Measurements from ENCODE around the gene DDAH1. TPM values are rescaled to one million over a fixed set of nuclear protein-coding genes. Genes with fewer than 3 reads are reported as not detected.

DDAH1 gene
- total RNA-seq, 4 donors from 2014 or later: 8.3 to 21.1 (median 13.3) TPM

DNA sequence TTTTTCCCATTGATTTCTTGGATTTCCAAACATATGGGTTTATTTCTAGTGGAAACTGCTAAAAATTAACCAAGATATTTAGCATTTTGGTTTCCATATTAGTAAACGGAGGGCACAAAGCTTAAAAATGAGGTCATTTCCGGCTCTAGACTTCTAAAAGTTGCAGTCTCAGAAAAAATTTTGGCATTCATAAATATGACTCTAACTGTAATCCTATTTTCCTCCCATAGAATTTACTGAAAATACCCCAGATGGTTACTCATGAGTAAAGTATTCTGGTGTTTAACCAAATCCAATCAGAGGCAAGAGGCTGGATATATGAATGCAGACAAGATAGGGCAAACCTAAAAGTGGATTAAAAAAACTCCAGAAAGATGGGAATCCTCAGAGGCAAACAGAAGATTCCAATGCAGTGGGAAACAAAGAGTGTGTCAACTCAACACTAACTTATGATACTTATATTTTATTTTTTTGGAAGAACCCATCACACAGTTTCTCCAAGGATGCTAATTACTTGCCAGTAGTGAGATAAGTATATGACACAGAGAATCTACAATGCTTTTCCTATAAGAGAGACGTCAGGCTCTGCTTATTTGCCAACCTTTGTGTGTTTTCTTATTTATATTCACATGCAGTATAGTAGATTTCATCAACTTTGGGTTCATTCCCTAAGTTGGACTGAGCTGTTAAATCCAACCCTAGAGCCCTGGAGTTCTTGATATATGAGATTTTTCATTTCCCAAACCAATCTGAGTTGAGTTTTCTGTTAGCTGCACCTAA, 98.4 kb downstream of the DDAH1 start:
- DNase-seq (ENCODE audit: low spot score in 2 of 2): no peak
- TF ChIP-seq POLR2A (IDR thresholded peaks at IDR 0.05): no peak
- WGBS, 2 donors: 38 to 46% methylated on average over 3 of the region's 3 CpGs
- intact Hi-C loops (cut with DNase I; ENCODE audit: low total_unique reads): no loop called here
- no peak overlapping the region for H3K4me3 ChIP-seq (ENCODE audit: low read depth, poor library complexity, severe bottlenecking)

DNA sequence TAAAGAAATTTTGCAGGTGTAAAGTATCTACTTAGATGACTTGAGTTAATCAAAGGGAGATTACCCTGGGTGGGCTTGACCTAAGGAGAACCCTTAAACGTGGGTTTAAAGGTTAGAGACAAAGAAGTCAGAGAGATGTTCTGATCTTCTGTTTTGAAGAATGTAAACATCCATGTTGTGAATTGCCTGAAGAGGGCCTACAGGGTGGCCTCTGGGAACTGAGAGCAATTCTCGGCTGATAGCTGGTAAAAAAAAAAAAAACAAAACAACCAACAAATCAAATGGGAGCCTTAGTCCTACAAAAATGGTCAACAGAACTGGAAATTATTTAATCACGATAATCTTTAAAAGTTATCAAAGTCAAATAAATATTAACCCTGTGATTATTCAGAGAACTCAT, 99.1 kb downstream of the DDAH1 start:
- WGBS, 2 donors: 84 to 90% methylated on average over 3 of the region's 3 CpGs
- no peak for TF ChIP-seq POLR2A (IDR thresholded peaks at IDR 0.05)
- no peak overlapping the region for H3K4me3 ChIP-seq (ENCODE audit: low read depth, poor library complexity, severe bottlenecking)
- intact Hi-C loops (cut with DNase I; ENCODE audit: low total_unique reads): no loop called here
- no peak for DNase-seq (ENCODE audit: low spot score in 2 of 2)

DNA sequence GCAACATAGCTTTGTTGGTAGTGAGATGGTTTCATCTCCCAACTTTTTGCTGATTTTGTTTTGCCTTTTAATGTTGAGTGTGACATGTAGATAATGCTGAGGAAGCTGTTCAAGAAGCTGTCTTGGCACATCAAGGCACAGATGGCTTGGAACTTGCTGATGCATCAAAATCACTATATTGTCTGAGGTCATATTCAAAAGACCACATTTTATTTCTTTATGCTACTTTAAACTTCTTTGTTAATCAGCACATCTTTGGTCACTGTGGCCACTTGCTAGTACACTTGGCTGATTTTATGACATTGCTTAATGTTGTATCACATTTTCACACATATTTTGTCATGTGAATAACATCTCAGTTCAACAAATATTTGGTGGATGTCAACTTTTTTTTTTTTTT, 101.4 kb downstream of the DDAH1 start:
- no peak overlapping the region for H3K4me3 ChIP-seq (ENCODE audit: low read depth, poor library complexity, severe bottlenecking)
- DNase-seq (ENCODE audit: low spot score in 2 of 2): no peak
- intact Hi-C loops (cut with DNase I; ENCODE audit: low total_unique reads): no loop called here
- no peak for TF ChIP-seq POLR2A (IDR thresholded peaks at IDR 0.05)
- TF ChIP-seq, protein P1, sequence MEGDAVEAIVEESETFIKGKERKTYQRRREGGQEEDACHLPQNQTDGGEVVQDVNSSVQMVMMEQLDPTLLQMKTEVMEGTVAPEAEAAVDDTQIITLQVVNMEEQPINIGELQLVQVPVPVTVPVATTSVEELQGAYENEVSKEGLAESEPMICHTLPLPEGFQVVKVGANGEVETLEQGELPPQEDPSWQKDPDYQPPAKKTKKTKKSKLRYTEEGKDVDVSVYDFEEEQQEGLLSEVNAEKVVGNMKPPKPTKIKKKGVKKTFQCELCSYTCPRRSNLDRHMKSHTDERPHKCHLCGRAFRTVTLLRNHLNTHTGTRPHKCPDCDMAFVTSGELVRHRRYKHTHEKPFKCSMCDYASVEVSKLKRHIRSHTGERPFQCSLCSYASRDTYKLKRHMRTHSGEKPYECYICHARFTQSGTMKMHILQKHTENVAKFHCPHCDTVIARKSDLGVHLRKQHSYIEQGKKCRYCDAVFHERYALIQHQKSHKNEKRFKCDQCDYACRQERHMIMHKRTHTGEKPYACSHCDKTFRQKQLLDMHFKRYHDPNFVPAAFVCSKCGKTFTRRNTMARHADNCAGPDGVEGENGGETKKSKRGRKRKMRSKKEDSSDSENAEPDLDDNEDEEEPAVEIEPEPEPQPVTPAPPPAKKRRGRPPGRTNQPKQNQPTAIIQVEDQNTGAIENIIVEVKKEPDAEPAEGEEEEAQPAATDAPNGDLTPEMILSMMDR (IDR thresholded peaks at IDR 0.05): no peak

DNA sequence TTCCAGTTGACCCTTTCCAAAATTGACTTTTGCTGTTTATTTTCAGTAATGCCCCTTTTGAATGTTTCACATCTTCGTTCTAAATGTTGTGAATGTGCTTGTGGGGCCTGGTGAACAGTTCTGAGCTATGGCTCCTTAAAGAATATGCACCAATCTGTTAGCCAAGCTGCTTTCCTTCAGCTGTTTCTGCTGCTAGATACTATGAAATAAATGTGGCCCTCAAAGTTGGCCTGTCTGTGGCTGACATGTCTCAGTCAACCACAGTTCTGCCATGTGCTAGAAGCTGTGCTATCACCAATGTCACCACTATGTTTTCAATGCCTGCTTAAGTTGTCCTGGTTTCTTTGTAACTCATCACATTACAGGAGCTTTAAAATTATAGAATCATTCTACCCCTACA, 101.9 kb downstream of the DDAH1 start:
- no peak for DNase-seq (ENCODE audit: low spot score in 2 of 2)
- intact Hi-C loops (cut with DNase I; ENCODE audit: low total_unique reads): no loop called here
- 88 to 95% methylated on average over 1 of the region's 1 CpG for WGBS, 2 donors
- no peak overlapping the region for H3K4me3 ChIP-seq (ENCODE audit: low read depth, poor library complexity, severe bottlenecking)
- no peak for TF ChIP-seq POLR2A (IDR thresholded peaks at IDR 0.05)
- TF ChIP-seq, protein P1 (IDR thresholded peaks at IDR 0.05): no peak

DNA sequence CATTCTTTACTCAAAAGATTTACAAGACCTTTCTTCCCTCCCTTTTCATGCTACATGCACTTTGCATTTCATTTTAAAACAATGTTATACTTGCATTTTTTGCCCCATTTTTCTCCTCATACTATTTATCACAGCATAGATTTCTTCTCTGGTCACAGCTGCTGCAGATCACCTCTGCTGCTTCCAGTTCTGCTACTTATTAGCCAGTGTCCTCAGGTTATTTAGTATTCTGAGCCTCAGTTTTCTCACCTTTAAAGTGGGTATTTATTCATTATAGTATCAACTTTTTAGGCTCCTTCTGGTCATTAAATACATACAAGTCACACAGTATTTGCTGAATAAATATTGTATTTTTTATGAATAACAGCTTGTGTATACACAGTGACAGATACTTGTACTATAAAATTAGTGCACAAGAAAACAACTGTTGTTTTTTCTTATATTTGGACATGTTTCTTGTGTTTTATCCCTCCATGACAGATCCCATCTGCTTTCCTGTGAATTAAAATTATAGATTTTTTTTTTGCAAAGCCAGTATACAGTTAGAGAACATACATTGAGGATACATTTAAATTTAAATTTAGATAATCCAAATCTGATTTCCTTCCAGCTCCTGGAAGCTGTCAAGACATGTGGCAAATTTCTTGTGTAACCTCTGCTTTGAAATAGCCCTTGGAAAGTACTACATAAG, 103.2 kb downstream of the DDAH1 start:
- DNase-seq (ENCODE audit: low spot score in 2 of 2): no peak
- intact Hi-C loops (cut with DNase I; ENCODE audit: low total_unique reads): no loop called here
- no peak for TF ChIP-seq POLR2A (IDR thresholded peaks at IDR 0.05)
- TF ChIP-seq, protein P1 (IDR thresholded peaks at IDR 0.05): no peak
- no peak overlapping the region for H3K4me3 ChIP-seq (ENCODE audit: low read depth, poor library complexity, severe bottlenecking)

DNA sequence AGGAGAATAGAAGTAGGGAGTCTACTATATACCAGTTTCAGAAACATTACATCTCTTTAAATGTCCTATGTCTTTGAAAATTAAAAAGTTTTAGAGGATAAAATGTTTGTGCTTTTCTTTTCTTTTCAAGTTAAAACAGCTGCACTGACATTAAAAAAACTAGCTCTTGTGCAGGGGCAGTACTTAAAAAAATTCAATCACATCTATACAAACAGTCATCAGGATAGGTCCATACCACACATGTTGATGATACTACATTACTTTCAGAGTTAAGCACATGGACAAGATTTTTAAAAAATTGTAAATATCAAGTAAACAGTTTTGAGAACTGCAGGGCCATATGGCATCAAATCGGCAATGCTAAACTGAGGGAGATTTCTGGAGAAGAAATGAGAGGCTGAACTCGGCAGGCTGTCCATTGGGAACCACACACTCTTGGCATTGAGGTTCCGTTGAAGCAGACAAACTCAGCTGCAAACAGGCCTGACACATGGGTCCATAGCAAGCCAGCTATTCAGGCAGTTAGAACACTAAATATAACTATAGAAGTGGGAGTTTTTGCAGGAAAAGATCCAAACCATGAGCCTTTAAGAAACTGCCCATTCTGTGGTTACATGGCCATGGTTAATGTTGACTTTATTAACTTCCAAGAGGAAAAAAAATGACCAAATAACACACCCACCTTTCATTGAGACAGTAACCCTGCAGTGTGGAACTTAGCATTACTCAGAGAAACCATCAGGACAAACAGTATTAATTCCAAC, 104.0 kb downstream of the DDAH1 start:
- no peak for DNase-seq (ENCODE audit: low spot score in 2 of 2)
- no peak overlapping the region for H3K4me3 ChIP-seq (ENCODE audit: low read depth, poor library complexity, severe bottlenecking)
- intact Hi-C loops (cut with DNase I; ENCODE audit: low total_unique reads): no loop called here
- WGBS, 2 donors: 52 to 56% methylated on average over 3 of the region's 3 CpGs
- TF ChIP-seq POLR2A (IDR thresholded peaks at IDR 0.05): no peak
- TF ChIP-seq, protein P1 (IDR thresholded peaks at IDR 0.05): no peak
